SKM-1 (cell line): ENCODE results near the gene RETREG1.
"Not testable (repeated sequence)": the region's sequence is repeated elsewhere in the genome, so short reads cannot be mapped to it uniquely, and the experiment has no call there.

ENCODE experiments used
- DNase-seq: peaks from one replicate; lab custom pipeline; 2025; ENCODE audit not compliant: unreplicated experiment; lab: John Stamatoyannopoulos, UW

RETREG1 gene

DNA sequence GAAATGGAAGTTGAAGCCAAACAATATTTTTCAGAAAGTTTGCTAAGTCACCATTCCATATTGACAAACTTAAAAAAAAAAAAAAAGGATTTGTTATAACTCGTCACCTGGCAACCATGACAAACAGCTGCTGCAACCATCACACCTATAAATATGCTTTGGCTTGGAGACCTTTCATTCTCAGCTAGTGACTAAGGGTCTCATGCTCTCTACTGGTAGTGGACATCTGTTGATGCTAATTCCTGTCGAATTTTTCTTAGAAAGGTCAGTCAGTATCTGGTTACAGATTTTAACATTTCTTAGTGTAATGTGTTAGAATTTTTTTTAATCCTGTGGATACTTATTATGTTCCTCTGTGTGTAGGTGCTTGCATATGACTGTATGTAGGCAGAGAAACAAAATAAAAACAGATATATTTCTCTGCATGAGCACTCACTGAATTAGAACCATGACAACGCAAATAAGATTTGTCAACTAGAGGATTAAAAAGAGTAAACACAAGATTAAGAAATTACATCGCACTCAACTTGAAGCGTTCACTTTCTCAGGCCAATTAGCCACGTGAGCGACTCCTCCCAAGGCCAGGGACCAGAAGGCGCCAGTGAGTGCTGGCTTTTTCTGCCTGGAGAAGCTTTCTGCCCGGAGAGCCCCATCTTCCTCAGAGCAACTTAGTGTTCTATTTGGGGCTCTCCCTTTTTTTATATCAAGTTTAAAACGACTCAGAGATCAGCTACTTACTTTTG lies 124.2 kb downstream of the RETREG1 start:
- no peak for DNase-seq

DNA sequence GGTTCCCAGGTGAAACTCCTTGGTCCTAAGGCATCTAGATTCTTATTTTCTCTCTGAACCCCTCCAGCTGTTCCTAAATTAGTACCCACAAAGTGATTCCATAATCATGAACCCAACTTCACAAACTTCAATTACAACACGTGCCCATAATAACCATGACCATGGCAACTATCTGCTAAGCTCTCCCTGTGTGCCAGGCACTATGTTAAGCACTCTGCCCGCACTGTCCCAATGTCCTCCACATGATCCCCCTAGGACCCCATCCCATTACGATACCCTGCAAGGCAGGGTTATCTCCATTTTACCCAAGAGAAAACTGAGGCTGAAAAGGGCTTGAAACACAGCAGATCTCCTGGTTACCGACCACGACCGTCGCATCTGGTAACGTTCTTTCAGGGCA lies 125.9 kb downstream of the RETREG1 start:
- no peak for DNase-seq

DNA sequence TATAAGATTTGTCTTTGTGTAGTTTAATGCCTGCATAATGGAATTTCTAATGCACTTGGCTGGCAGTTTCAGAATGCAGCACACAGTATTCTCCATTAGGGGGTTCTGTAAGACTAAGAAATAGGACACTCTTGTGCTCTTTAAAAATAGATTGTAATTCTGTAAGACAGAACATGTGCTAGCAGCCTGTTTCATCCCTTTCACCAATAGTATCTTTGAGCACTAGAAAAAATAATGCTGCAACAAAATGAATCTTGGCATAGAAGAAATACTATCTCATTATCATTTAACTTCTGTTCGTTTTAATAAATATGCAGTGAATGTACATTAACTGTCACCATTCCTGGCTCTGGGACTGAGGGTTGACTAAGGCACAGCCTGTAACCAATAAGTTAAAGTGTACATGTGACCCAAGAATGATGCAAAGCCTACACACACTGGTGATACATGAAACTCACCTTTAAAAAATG lies 127.4 kb downstream of the RETREG1 start:
- no peak for DNase-seq

DNA sequence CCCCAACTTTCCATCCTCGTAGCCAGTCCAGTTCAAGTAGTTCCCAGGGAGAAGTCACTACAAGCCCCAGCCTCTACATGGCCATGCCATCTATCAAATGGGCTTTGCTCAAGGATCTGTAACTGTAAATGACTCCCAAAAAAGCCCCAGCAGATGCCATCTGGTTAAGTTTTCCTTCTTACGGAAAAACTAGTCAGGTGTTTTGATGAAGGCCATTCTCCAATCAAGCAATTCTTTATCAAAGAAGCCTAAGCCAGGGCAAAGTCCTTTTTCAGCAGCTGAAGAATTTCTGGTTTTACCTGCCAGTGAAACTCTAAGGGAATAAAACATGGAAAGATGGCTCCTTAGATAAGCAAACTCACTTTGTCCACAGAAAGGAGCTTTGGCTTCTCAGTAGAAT lies 129.3 kb downstream of the RETREG1 start:
- no peak for DNase-seq

DNA sequence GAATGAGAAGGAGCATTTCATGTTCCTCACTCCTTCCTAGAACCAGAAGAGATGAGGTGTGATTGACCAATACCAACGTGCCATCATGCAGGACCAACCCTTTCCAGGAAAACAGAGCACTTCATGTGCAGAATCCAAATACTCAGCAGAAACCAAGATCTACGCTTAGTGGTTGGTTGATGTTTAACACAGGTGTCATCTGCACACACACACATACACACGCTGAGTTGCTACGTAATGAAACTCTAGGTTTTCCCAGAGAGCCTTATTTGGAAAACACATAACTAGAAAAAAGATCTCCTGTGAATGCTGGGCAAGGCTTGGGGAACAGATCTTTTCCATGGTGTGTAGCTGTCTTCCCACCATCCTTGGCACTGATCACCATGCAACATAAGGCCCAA lies 130.1 kb downstream of the RETREG1 start:
- DNase-seq: no peak

DNA sequence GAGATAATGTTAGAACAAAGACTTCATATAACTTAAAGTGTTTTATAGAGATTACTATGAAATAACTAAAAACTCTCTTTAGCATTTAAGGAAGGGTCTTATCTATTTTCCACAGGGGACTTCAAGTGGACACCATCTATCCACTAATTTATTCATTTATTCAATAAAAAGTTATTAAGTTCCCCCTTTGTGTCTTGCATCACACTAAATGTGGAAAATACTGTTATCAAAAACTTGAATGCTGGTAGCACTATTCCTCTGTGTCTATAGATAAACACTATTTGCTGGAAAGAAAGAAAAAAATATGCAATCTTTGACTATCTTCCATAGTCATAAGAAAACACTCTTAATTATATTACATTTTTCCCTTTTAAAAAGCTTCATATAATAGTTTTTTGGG lies 131.1 kb downstream of the RETREG1 start:
- DNase-seq: no peak

DNA sequence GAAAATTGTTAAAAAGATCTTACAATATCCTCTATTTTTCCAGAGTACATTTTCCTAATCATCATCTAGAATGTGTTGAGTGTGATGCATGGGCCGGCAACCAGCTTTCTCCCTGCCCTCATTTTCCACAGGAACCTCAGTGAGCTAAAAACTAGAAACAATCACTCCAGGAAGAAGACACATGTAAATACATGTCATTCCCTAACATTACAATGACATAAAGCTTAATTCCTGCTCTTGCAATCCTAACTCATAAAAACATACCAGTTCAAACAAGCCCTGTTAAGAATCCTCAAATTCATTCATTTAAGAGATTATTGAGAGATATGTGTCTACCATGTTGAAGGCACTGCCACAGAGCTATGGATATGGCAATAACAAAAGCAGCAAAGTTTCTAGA lies 132.7 kb downstream of the RETREG1 start:
- DNase-seq: no peak

DNA sequence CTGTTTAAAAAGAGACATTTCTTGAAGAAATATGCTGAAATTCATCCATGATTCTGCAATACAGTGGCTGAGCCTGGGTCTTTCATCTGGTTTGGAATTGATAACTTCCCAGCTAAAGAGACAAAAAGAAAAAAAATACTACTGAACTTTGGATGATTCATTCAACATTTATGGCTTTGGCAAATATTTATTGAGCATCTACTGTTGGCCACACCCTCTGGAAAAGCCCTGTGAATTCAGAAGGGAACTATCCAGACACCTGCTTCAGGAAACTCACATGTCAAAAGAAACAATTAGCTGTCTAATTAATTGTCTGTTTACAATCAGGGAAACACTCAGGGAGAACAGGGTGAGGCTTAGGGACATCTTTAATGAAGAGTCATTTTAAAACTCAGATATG lies 133.4 kb downstream of the RETREG1 start:
- DNase-seq: no peak

DNA sequence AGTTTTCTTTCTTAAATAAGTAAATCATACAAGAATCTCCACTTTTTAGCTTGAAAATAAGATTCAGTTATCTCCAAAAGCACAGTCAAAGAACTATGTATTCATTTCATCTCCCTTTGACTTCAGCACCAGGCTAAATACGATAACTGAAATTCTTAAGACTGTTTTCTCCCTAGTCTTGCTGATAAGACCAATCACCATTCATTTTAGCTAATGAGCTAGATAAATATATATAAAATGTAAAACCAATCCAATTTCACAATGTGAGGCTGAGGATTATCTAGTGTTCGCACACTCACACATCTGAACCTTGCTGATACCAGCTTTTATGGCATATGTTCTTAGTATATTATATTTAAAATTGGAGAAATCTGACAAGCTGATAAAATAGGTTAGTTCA lies 133.9 kb downstream of the RETREG1 start:
- no peak for DNase-seq

DNA sequence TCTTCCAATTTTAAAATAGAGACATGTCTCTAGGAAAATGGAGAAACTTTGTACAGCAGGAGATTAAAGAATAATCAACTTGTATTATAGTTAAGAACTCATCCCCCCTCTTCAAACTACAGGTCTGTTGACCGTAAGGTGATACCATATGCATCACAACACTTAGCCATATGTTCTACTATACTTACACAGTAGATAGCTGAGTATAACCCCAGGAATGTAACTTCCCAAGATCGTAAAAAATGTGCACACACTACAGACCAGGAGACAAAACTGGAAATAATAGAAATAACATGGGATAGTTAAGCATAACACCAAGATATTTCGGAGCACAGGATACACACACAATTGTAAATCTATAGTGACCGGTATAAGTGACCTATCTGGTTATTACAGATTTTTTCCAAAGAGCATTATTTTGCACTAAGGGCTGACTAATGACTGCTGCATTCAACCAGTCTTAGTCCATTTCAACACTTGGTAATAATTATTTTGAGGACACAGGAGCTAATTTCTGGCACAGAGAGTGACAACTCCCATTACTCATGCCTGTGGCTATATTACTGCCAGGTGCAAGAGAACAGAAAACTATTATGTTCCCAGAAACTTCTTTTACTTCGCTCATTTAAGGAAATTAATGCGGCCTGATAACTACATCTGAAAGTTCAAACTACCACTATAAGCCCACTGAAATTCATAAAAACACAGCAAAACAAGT lies 135.8 kb downstream of the RETREG1 start:
- DNase-seq: no peak

DNA sequence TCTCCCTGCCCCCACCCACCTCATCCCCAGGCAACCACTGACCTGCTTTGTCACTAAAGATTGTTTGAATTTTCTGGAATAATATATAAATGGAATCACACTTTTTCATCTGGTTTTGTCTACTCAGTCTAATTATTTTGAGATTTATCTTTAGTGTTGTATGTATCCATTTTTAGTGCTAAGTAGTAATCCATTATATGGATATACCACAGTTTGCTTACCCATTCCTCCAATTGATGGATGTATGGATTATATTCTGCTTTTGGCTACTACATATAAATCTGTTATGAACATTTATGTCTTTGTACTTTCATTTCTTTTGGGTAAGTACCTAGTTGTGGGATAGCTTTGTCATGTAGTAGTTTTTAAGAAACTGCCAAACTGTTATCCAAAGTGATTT lies 136.7 kb downstream of the RETREG1 start:
- no peak for DNase-seq

DNA sequence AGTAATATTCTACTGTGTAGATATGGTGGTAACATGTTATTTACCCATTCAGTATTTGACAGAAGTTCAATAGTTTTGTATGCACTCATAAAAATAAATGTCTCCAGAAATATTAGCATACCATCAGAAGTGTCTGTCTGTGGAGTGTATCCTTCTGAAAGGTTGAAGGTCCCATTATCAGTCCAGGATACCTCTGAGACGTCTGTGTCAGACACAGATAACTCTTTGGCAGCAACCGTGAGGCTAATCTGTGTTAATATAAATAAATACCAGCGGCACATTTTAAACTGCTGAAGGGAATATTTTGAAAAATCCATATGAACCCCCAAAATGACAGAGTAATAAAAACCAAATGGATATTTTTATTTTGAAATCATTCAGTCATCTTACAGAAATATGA lies 139.3 kb downstream of the RETREG1 start:
- DNase-seq: no peak

DNA sequence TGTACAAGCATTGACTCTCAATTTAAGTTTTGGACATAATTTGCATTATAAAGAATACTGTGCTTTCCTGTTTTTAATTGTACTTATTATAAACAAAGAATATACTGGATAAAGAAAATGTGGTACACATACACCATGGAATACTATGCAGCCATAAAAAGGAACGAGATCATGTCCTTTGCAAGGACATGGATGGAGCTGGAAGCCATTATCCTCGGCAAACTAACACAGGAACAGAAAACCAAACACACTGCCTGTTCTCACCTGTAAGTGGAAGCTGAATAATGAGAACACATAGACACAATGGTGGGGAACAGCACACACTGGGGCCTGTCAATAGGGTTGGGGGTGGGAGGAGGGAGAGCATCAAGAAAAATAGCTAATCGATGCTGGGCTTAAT lies 140.4 kb downstream of the RETREG1 start:
- DNase-seq: not testable (repeated sequence)

DNA sequence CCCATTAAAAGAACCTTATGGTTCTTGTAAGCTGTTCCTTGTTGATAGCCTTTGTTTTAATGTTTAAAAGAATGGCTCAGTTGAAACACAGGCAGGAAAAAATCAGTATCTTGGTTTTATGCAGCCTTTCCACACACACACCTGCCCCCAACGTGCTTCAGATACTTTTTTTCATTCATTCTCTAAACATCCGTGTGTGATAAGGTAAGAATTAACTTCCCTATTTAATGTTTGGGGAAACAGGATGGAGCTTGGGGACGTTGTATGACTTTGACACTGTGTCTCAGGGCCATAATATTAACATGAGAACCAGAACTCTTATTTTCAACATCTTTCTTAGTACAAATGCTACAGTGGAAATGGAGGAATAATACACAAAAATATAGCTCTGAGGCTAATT lies 145.4 kb downstream of the RETREG1 start:
- DNase-seq: no peak

DNA sequence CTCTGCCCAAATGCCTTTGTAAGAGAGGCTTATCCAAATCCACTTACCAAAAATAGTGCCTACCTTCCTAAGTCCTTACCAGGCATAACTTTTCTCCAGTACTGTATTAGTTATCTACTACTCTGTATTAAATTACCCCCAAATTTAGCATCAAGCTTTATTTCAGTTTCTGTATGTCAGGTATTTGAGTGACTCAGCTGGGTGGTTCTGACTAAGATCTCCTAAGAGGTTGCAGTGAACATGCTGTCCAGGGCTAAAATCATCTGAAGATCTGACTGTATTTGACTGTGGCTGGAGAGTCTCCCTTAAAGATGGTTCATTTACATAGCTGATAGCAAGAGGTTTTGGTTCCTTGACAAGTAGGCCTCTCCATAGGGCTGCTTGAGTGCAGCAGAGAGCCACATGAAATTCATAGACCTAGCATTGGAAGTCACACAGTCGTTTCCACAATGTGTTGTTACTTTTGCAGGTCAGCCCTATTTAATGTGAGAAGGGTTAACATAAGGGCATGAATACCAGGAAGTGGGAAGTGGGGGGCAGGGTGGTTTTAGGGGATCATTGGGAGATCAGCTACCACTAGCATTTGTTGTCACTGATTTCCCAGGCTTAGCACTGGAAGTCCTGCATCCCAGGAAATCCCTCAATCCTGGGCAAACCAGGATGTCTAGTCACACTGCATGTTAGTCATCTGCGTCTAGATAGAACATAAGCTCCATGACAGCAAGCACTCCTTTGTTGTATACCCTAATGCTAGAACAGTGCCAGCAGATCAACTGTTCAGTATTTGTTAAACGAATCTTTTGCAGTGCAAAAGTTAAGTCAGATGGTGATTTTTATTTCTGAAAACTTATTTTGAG lies 149.2 kb downstream of the RETREG1 start:
- no peak for DNase-seq

DNA sequence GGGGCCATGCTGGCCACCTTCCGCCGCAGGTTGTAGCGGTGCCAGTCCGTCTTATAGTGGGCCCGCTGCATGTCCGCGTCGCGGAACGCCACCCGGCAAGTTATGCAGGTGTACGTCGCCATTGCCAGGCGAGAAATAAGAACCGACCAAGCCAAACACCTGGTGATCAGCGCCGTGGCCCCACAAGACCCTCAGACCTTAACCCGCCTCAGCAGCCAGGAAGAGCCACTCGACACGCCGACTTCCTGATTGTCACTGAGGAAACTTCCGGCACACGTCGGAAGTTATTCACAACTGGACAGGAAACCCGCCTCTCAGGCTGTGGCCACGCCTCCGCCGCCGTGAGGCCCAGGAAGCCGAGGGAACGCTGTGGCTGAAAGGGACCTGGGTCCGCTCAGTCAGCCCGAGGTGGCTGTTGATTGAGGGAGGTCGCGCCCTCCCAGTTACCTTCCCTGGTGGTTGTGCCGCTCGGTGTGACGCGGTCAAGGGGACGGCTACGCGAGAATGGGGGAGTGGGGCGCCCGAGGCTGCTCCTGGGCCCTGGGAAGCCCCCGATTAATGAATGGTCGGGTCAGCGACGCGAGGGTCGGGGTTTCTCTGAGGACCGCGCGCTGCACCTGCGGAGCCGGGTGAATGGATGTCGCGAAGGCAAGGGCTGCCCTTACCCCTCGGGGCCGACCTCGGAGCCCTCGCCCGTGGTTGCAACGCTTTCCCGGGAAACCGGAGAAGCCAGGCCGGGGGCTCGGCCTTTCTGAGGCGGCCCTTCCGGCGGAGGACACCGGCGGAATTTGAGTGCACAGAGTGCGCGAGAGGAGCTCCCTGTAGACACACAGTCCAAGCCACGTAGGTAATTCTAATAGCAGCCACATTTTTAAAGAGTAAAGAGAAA lies 151.0 kb downstream of the RETREG1 start, which contains the start of gene ZNF622:
Gene ZNF622 (minus strand): TSS at position 257 of the 889 bp plus-strand sequence. CDS start 135 bp downstream, at position 122.
- peak; percentile 80 for DNase-seq

DNA sequence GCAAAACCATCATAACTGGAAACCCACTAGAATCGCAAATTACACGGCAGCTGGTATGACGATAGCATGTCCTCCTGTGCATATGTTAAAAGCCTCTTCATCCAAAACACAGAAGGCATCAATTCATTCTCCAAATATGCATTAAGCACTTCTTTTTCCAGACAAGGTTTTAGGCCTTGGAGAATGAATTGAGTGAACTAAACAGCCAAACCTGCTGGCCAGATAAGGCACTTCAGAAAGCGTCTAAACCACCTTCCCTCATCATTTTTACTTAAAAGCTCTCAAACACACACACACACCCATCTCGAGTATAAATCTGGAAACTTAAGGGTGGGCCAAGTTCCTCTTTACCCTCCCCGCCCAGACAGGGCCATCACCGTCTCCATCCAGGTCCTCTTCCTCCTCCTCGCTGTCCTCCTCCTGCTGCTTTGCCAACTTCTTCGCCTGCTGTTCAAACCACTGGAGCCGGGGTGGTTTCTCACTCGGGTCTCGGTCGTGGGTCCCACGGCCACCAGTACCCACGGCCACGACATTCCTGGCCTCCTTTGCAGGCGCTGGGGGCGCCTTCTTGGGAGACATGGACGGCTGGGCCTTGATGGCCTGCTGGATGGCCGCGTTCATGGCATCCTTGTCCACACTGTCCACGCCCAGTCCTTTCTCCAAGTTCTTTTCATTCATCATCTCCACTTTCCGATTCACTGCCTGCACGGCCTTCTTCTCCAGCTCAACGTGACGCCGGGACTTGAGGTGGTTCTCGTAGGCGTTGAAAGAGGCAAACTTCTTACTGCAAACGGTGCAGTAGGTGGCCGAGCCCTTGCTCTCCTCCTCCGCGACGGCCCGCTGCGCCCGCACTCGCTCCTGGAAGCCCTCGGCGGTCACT lies 151.9 kb downstream of the RETREG1 start:
- DNase-seq: no peak

DNA sequence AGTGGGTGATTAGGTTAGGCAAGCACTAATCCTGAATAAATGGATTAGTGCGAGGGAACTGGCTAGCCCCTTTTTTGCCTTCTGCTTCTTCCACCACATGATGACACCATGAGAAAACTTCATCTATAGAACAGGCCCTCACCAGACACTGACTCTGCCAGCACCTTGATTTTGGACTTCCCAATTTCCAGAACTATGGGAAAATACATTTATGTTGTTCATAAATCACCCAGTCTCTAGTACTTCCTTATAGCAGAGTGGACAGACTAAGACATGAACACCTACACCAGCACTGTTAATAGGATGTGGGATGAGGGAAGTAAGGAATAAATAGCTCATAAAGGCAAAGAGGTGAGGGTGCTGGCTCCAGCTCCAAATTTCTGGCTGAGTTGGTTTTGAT lies 152.6 kb downstream of the RETREG1 start:
- no peak for DNase-seq

DNA sequence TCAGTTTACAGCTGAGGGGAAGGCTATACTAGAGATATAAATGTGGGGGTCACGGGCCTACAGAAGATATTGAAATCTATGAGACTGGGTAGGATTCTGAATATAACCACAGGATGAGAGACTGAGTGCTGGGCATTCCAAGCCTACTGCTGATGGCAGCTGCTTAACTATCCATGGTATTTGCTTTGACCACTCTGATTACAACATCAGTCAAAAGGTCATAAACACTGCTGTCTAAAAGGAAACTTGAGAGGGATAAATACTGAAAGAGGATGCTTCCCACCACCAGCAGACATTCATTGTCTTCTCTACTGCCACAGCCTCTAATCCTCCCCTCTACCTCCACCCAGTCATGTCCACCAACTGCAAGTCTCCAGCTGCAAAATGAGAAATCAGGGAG lies 155.0 kb downstream of the RETREG1 start:
- DNase-seq: no peak

DNA sequence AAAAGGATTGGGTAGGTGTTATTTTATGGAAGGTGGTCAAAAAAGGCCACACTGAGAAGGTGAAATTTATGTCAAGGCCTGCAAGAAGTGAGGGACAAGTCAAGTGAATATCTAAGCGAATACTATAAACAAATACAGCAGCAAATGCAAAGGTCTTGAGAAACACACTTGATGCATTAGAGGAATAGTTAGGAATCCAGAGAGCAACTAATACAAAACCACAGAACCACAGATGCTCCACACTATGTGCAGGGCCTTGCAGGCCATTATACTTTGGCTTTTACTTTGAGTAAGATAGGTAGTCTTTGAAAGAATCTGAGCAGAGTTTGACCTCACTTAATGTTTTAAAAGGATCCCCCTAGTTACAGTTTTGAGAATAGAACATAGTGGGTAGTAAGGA lies 155.8 kb downstream of the RETREG1 start:
- DNase-seq: no peak
